ENCODE results near the gene SORBS1. TPM values are rescaled to one million over a fixed set of nuclear protein-coding genes. Genes with fewer than 3 reads are reported as not detected.
A peak's percentile ranks its signal among the peaks of the same experiment; 100 is the strongest.

SORBS1 gene
- total and polyA plus RNA-seq, 9 of the 15 experiments (the other 6 are each of a cell fraction or from before 2014, with no cell fraction given) = 2.0 to 13.3 (median 6.5) TPM

DNA sequence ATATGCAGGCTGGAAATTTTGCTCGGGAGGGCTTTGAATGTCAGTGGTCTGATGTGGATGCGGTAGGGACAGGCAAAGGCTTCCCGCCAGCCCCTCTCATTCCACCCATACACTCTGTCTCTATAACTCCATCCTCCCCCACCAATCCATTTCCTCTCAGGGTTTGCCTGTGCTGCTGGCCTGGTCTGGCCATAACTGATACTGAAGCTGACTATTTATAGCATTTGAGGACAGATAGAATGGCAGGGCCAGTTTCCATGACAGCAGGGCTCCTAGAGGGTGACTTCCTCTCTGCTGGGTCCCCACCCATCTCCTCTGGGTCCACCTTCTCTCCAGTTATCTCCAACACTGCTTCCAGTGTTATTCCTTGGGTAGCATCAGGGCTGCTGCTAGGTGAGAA, 263.8 kb downstream of the SORBS1 start (continued):
- TF ChIP-seq, protein P1, sequence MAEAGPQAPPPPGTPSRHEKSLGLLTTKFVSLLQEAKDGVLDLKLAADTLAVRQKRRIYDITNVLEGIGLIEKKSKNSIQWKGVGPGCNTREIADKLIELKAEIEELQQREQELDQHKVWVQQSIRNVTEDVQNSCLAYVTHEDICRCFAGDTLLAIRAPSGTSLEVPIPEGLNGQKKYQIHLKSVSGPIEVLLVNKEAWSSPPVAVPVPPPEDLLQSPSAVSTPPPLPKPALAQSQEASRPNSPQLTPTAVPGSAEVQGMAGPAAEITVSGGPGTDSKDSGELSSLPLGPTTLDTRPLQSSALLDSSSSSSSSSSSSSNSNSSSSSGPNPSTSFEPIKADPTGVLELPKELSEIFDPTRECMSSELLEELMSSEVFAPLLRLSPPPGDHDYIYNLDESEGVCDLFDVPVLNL (CRISPR knock-in tag; IDR thresholded peaks at IDR 0.05; ENCODE audit: low read depth) = no peak
- TF ChIP-seq LARP7 (IDR thresholded peaks at IDR 0.05) (no peak), MTF1 (CRISPR knock-in tag; IDR thresholded peaks at IDR 0.05; ENCODE audit: borderline replicate concordance) (no peak), XRCC4 (IDR thresholded peaks at IDR 0.05; ENCODE audit: extremely low read depth, insufficient read depth, insufficient read length) (no peak), ZNF830 (CRISPR knock-in tag; IDR thresholded peaks at IDR 0.05) (no peak), RBM14 (IDR thresholded peaks at IDR 0.05; ENCODE audit: borderline replicate concordance, insufficient read depth, low read depth, low read length) (no peak), RBFOX2 (IDR thresholded peaks at IDR 0.05; ENCODE audit: low read depth, low read length) (peak; percentile 53), E2F3 (CRISPR knock-in tag; IDR thresholded peaks at IDR 0.05) (no peak), EP300 (IDR thresholded peaks at IDR 0.05; ENCODE audit: low read length) (peak; percentile 91), FIP1L1 (IDR thresholded peaks at IDR 0.05; ENCODE audit: low read depth, low read length, poor library complexity, severe bottlenecking) (no peak), ZNF175 (CRISPR knock-in tag; IDR thresholded peaks at IDR 0.05; ENCODE audit: low read depth) (no peak), BACH1 (tag; IDR thresholded peaks at IDR 0.05) (no peak), ZNF696 (CRISPR knock-in tag; conservative IDR thresholded peaks at IDR 0.05) (no peak), ZNF146 (CRISPR knock-in tag; IDR thresholded peaks at IDR 0.05; ENCODE audit: unreplicated experiment) (no peak), KLF13 (tag; IDR thresholded peaks at IDR 0.05; ENCODE audit: borderline replicate concordance, low read depth) (no peak), ZC3H4 (CRISPR knock-in tag; IDR thresholded peaks at IDR 0.05; ENCODE audit: borderline replicate concordance) (no peak), CEBPB (tag; IDR thresholded peaks at IDR 0.05) (no peak)
- TF ChIP-seq, protein P2, sequence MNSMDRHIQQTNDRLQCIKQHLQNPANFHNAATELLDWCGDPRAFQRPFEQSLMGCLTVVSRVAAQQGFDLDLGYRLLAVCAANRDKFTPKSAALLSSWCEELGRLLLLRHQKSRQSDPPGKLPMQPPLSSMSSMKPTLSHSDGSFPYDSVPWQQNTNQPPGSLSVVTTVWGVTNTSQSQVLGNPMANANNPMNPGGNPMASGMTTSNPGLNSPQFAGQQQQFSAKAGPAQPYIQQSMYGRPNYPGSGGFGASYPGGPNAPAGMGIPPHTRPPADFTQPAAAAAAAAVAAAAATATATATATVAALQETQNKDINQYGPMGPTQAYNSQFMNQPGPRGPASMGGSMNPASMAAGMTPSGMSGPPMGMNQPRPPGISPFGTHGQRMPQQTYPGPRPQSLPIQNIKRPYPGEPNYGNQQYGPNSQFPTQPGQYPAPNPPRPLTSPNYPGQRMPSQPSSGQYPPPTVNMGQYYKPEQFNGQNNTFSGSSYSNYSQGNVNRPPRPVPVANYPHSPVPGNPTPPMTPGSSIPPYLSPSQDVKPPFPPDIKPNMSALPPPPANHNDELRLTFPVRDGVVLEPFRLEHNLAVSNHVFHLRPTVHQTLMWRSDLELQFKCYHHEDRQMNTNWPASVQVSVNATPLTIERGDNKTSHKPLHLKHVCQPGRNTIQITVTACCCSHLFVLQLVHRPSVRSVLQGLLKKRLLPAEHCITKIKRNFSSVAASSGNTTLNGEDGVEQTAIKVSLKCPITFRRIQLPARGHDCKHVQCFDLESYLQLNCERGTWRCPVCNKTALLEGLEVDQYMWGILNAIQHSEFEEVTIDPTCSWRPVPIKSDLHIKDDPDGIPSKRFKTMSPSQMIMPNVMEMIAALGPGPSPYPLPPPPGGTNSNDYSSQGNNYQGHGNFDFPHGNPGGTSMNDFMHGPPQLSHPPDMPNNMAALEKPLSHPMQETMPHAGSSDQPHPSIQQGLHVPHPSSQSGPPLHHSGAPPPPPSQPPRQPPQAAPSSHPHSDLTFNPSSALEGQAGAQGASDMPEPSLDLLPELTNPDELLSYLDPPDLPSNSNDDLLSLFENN (IDR thresholded peaks at IDR 0.05; ENCODE audit: low read depth in 2 of 2, low read length in 2 of 2) = peak in 1 of 2 experiments; percentile 57; a peak in 1 of 4 replicates
- TF ChIP-seq, protein P3, sequence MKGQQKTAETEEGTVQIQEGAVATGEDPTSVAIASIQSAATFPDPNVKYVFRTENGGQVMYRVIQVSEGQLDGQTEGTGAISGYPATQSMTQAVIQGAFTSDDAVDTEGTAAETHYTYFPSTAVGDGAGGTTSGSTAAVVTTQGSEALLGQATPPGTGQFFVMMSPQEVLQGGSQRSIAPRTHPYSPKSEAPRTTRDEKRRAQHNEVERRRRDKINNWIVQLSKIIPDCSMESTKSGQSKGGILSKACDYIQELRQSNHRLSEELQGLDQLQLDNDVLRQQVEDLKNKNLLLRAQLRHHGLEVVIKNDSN (CRISPR knock-in tag; IDR thresholded peaks at IDR 0.05) = no peak
- TF ChIP-seq, protein P4, sequence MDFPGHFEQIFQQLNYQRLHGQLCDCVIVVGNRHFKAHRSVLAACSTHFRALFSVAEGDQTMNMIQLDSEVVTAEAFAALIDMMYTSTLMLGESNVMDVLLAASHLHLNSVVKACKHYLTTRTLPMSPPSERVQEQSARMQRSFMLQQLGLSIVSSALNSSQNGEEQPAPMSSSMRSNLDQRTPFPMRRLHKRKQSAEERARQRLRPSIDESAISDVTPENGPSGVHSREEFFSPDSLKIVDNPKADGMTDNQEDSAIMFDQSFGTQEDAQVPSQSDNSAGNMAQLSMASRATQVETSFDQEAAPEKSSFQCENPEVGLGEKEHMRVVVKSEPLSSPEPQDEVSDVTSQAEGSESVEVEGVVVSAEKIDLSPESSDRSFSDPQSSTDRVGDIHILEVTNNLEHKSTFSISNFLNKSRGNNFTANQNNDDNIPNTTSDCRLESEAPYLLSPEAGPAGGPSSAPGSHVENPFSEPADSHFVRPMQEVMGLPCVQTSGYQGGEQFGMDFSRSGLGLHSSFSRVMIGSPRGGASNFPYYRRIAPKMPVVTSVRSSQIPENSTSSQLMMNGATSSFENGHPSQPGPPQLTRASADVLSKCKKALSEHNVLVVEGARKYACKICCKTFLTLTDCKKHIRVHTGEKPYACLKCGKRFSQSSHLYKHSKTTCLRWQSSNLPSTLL (IDR thresholded peaks at IDR 0.05) = no peak
- TF ChIP-seq, protein P5, sequence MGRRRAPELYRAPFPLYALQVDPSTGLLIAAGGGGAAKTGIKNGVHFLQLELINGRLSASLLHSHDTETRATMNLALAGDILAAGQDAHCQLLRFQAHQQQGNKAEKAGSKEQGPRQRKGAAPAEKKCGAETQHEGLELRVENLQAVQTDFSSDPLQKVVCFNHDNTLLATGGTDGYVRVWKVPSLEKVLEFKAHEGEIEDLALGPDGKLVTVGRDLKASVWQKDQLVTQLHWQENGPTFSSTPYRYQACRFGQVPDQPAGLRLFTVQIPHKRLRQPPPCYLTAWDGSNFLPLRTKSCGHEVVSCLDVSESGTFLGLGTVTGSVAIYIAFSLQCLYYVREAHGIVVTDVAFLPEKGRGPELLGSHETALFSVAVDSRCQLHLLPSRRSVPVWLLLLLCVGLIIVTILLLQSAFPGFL (CRISPR knock-in tag; IDR thresholded peaks at IDR 0.05) = no peak
